T-helper 9 cell (primary cell): ENCODE results near the gene STAT3.
"Not testable (repeated sequence)": the region's sequence is repeated elsewhere in the genome, so short reads cannot be mapped to it uniquely, and the experiment has no call there.

Experiments
- DNase-seq: peaks from one replicate; pipeline ENCODE4 v3.0.0-alpha.2; 2020

STAT3 gene

GRCh38 chr17:42408061-42408460, 19.8 kb upstream of the STAT3 start:
- DNase-seq, result no peak

GRCh38 chr17:42407289-42407836, 19.1 kb upstream of the STAT3 start:
- peak; percentile 40 for DNase-seq

- no peak for DNase-seq
Observed at GRCh38 chr17:42406615-42407288, 18.5 kb upstream of the STAT3 start.

- DNase-seq, result peak; percentile 79
Observed at GRCh38 chr17:42405963-42406495, 17.8 kb upstream of the STAT3 start.

- no peak for DNase-seq
Observed at GRCh38 chr17:42405076-42405475, 16.8 kb upstream of the STAT3 start.

GRCh38 chr17:42404326-42405055, 16.2 kb upstream of the STAT3 start:
- no peak for DNase-seq

GRCh38 chr17:42403150-42403549, 14.9 kb upstream of the STAT3 start:
- no peak for DNase-seq

GRCh38 chr17:42402117-42402516, 13.9 kb upstream of the STAT3 start:
- no peak for DNase-seq

- DNase-seq, result not testable (repeated sequence)
Observed at GRCh38 chr17:42400844-42401375, 12.7 kb upstream of the STAT3 start.

GRCh38 chr17:42399948-42400843, 12.0 kb upstream of the STAT3 start:
- DNase-seq, result no peak

GRCh38 chr17:42399121-42399520, 10.9 kb upstream of the STAT3 start:
- no peak for DNase-seq

- not testable (repeated sequence) for DNase-seq
Observed at GRCh38 chr17:42395601-42396000, 7.4 kb upstream of the STAT3 start.

GRCh38 chr17:42394838-42395237, 6.6 kb upstream of the STAT3 start:
- no peak for DNase-seq

- DNase-seq, result no peak
Observed at GRCh38 chr17:42392692-42393415, 4.6 kb upstream of the STAT3 start.

GRCh38 chr17:42391439-42391838, 3.2 kb upstream of the STAT3 start:
- not testable (repeated sequence) for DNase-seq

GRCh38 chr17:42389899-42390298, 1.7 kb upstream of the STAT3 start:
- no peak for DNase-seq

- DNase-seq, result no peak
Observed at GRCh38 chr17:42389135-42389417, 834 bp upstream of the STAT3 start.

GRCh38 chr17:42387661-42388380, 421 bp downstream of the STAT3 start:
- DNase-seq, result peak; percentile 32

GRCh38 chr17:42386777-42387657, 1.2 kb downstream of the STAT3 start:
- no peak for DNase-seq

- DNase-seq, result no peak
Observed at GRCh38 chr17:42381898-42382297, 6.3 kb downstream of the STAT3 start.
